Measurements from ENCODE around the gene GIN1.
"Not testable (repeated sequence)": the region's sequence is repeated elsewhere in the genome, so short reads cannot be mapped to it uniquely, and the experiment has no call there.

Gene GIN1

GRCh38 chr5:103119765-103120606, at the start of gene GIN1, which contains the start of gene PPIP5K2:
Gene GIN1 (minus strand): TSS chr5:103120138. CDS start chr5:103108707, 11,431 bp downstream.
Gene PPIP5K2 (plus strand): TSS chr5:103120301. CDS start chr5:103129590, 9,289 bp downstream.
- DNase-seq = peak; percentile 97

- no peak for DNase-seq
Measured at GRCh38 chr5:103166706-103167105, 46.8 kb upstream of the GIN1 start.

GRCh38 chr5:103151156-103151555, 31.2 kb upstream of the GIN1 start:
- DNase-seq = no peak

- DNase-seq = no peak
Measured at GRCh38 chr5:103148213-103148612, 28.3 kb upstream of the GIN1 start.

GRCh38 chr5:103145196-103145595, 25.3 kb upstream of the GIN1 start:
- DNase-seq = no peak

GRCh38 chr5:103142132-103142531, 22.2 kb upstream of the GIN1 start:
- DNase-seq = not testable (repeated sequence)

- peak; percentile 55 for DNase-seq
Measured at GRCh38 chr5:103139264-103139865, 19.4 kb upstream of the GIN1 start.

GRCh38 chr5:103138202-103138690, 18.3 kb upstream of the GIN1 start:
- no peak for DNase-seq

- DNase-seq = no peak
Measured at GRCh38 chr5:103135461-103135860, 15.5 kb upstream of the GIN1 start.

- no peak for DNase-seq
Measured at GRCh38 chr5:103133231-103133630, 13.3 kb upstream of the GIN1 start.

GRCh38 chr5:103132684-103133083, 12.7 kb upstream of the GIN1 start:
- no peak for DNase-seq

- no peak for DNase-seq
Measured at GRCh38 chr5:103128202-103128601, 8.3 kb upstream of the GIN1 start.

- DNase-seq = no peak
Measured at GRCh38 chr5:103127292-103127817, 7.4 kb upstream of the GIN1 start.

GRCh38 chr5:103126557-103126956, 6.6 kb upstream of the GIN1 start:
- DNase-seq = no peak

- DNase-seq = no peak
Measured at GRCh38 chr5:103122242-103122641, 2.3 kb upstream of the GIN1 start.

- no peak for DNase-seq
Measured at GRCh38 chr5:103120607-103121200, 766 bp upstream of the GIN1 start.

- DNase-seq = no peak
Measured at GRCh38 chr5:103119070-103119764, 721 bp downstream of the GIN1 start.

- DNase-seq = no peak
Measured at GRCh38 chr5:103117471-103117991, 2.4 kb downstream of the GIN1 start.

- no peak for DNase-seq
Measured at GRCh38 chr5:103114440-103114839, 5.5 kb downstream of the GIN1 start.

- DNase-seq = no peak
Measured at GRCh38 chr5:103112910-103113309, 7.0 kb downstream of the GIN1 start.

GRCh38 chr5:103111468-103111867, 8.5 kb downstream of the GIN1 start:
- no peak for DNase-seq

GRCh38 chr5:103110403-103110802, 9.5 kb downstream of the GIN1 start:
- DNase-seq = no peak

GRCh38 chr5:103109277-103109676, 10.7 kb downstream of the GIN1 start:
- no peak for DNase-seq

Measured in NCI-H1436 (cell line).